ENCODE results near the gene TM4SF18. TPM values are rescaled to one million over a fixed set of nuclear protein-coding genes. Genes with fewer than 3 reads are reported as not detected.
"Not testable (repeated sequence)": the region's sequence is repeated elsewhere in the genome, so short reads cannot be mapped to it uniquely, and the experiment has no call there.

TM4SF18 gene
- total RNA-seq, 3 donors from 2014 or later = not detected

GRCh38 chr3:149356044-149356592 lies 22.7 kb upstream of the TM4SF18 start:
- peaks cover 15% of the 10 kb centered on the region for H3K27me3 Mint-ChIP-seq (ENCODE audit: low read depth)
- no peaks in the 10 kb centered on the region for H3K9me3 Mint-ChIP-seq
- no peaks in the 10 kb centered on the region for H3K36me3 Mint-ChIP-seq (ENCODE audit: insufficient read depth)
- ATAC-seq (no peak), DNase-seq (no peak)
- no peak overlapping the region for H3K4me3 Mint-ChIP-seq
- no peaks in the 10 kb centered on the region for H3K4me1 Mint-ChIP-seq (ENCODE audit: low read depth)

DNA sequence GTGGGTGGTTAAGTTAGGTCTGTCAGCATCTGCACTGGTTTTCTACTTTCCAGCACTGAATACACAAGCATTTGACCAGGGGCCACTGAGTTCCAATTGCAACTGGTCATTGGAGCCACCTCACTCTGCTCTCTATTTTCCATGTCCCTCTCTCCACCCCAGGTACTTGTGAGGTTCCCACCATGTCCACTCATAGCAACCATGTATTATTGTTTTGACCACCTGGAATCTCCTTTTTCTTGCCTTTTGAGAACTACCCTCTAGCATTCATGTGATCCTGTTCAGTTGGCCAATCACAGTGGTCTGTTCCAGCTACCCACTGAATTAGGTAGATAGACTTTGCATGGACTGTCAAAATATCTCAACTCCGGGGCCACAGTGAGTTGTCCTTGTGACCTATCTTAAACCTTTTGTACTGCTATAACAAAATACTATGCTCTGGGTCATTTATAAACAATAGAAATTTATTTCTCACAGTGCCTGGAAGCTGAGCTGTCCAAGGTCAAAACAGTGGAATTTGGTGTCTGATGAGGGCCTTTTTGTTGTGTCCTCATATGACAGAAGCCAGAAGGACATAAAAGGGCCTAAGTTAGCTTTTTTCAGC lies 20.2 kb upstream of the TM4SF18 start:
- Mint-ChIP-seq H3K36me3 (ENCODE audit: insufficient read depth) (no peaks in the 10 kb centered on the region), H3K9me3 (no peaks in the 10 kb centered on the region), H3K27me3 (ENCODE audit: low read depth) (peaks cover 19% of the 10 kb centered on the region), H3K4me1 (ENCODE audit: low read depth) (no peaks in the 10 kb centered on the region), H3K4me3 (no peak overlapping the region)
- no peak for DNase-seq
- no peak for ATAC-seq

DNA sequence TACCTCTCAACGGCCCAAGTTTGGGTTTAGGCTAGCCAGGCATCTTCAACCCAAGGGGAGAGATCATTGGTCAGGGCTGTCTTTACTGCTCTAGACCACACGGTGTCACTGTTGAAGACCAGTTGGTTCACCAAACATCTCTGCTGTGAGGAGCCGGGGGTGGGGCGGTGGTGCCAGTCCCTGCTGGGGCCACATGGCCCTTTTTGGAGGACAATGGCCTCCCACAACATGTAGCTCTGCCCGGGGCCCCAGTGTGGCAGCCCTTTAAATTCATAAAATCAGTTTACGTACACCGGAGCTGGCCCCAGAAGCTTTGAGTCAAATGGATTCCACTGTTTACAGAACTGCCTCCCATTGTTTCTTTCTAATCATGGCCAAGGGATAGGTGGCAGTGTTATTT lies 19.1 kb upstream of the TM4SF18 start:
- ATAC-seq (peak in 1 of 2 donors; percentile 62), DNase-seq (no peak)
- Mint-ChIP-seq H3K27me3 (ENCODE audit: low read depth) (peaks cover 25% of the 10 kb centered on the region), H3K9me3 (no peaks in the 10 kb centered on the region), H3K4me3 (no peak overlapping the region), H3K4me1 (ENCODE audit: low read depth) (no peaks in the 10 kb centered on the region), H3K36me3 (ENCODE audit: insufficient read depth) (no peaks in the 10 kb centered on the region)

DNA sequence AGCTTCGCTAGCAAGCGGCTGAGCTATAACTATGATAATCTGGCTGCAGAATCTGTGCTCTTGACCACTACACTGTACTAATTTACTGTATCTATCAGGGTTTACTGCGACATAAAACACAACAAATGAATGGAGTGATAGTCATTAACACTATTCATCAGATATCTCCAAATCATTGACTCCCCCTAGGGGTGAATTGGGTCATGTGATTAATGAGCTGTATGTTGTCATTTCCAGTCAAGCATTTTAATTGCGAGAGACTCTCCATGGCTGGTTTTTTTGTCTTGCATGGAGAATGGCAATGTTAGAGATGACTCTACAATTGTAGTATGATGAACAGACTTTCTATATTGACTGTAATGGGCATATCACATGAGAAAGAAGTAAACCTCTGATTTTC lies 10.5 kb upstream of the TM4SF18 start:
- Mint-ChIP-seq H3K36me3 (ENCODE audit: insufficient read depth) (no peaks in the 10 kb centered on the region), H3K27me3 (ENCODE audit: low read depth) (peaks cover 18% of the 10 kb centered on the region), H3K9me3 (no peaks in the 10 kb centered on the region), H3K4me1 (ENCODE audit: low read depth) (no peaks in the 10 kb centered on the region), H3K4me3 (no peak overlapping the region)
- ATAC-seq (no peak), DNase-seq (no peak)

DNA sequence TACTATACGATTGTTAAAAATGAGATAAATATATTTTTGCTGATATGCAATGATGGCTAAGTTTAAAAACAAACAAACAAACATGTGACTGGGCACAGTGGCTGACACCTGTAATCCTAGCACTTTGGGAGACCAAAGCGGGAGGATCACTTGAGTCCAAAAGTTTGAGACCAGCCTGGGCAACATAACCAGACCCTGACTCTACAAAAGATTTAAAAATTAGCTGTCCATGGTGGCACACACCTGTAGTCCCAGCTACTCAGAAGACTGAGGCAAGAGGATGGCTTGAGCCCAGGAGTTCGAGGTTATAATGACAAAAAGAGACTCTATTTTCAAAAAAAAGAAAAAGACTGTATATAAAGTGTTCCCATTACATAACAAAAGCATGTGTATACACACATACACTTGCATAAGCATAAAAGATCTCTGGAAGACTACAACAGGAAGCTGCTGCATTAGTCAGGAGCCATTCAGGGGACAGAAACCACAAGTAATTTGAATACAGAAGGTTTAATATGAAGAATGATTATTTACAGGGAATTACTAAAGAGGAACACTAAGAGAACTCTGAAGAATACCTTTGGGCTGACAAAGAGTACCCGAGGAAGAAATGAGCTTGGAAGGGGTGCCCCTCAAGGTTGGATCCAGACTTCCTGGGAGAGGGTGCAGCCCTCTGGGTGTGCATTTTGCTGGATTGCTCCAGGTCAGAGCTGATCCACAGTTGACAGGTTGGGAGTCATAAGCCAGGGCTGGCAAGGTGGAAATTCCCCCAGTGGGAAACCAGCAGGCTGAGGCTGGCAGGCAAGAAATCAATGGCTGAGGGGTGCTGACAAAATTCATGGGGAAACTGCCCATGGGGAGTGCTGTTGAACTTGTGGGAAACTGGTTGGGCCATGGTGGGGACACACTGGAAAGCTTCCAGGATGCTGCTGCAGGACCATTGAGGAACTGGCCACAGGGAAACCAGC lies 9.3 kb upstream of the TM4SF18 start:
- Mint-ChIP-seq H3K4me1 (ENCODE audit: low read depth) (no peaks in the 10 kb centered on the region), H3K4me3 (no peak overlapping the region), H3K27me3 (ENCODE audit: low read depth) (peaks cover 13% of the 10 kb centered on the region), H3K36me3 (ENCODE audit: insufficient read depth) (no peaks in the 10 kb centered on the region), H3K9me3 (no peaks in the 10 kb centered on the region)
- ATAC-seq (no peak), DNase-seq (no peak)

DNA sequence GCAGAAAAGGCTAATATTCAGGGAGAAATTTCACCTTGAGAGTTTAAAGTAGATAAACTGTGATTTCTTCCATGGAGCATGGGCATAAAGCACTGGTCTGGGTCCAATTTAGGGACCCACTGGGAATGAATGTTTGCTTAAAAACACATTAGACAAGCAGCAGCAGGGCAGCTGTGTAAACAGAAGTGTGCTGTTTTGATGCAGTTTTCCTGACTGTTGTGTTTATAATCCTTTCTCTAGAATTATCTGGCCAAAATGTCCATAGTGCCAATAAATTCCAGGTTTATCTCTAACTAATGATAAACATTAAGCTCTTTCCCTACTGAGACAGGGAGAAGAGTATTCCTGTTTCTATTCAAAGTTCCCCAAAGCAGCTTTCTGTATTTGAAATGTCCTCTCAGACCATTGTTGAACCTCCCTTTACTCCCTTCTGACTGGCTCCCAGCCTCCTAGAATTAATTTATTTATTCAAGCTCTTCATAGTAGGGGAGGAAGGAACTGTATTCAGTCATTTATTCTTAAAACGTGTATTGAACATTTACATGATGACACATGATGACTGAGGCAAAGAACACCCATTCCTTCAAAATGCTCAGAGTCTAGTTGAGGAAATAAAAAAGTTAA lies 7.0 kb upstream of the TM4SF18 start:
- DNase-seq = no peak
- ATAC-seq = no peak

GRCh38 chr3:149339931-149340309 lies 6.5 kb upstream of the TM4SF18 start:
- Mint-ChIP-seq H3K36me3 (ENCODE audit: insufficient read depth) (no peaks in the 10 kb centered on the region), H3K27me3 (ENCODE audit: low read depth) (peaks cover 8% of the 10 kb centered on the region), H3K4me1 (ENCODE audit: low read depth) (no peaks in the 10 kb centered on the region), H3K9me3 (no peaks in the 10 kb centered on the region), H3K4me3 (no peak overlapping the region)
- no peak for ATAC-seq
- no peak for DNase-seq

More for the DNA sequence above, 7.0 kb upstream of the TM4SF18 start:
- no peak overlapping the region for H3K4me3 Mint-ChIP-seq
- H3K27me3 Mint-ChIP-seq (ENCODE audit: low read depth) = peaks cover 8% of the 10 kb centered on the region
- H3K4me1 Mint-ChIP-seq (ENCODE audit: low read depth) = no peaks in the 10 kb centered on the region
- no peaks in the 10 kb centered on the region for H3K9me3 Mint-ChIP-seq
- no peaks in the 10 kb centered on the region for H3K36me3 Mint-ChIP-seq (ENCODE audit: insufficient read depth)

DNA sequence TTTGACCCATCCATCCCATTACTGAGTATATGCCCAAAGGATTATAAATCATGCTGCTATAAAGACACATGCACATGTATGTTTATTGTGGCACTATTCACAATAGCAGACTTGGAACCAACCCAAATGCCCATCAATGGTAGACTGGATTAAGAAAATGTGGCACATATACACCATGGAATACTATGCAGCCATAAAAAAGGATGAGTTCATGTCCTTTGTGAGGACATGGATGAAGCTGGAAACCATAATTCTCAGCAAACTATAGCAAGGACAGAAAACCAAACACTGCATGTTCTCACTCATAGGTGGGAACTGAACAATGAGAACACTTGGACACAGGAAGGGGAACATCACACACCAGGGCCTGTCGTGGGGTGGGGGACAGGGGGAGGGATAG lies 4.0 kb upstream of the TM4SF18 start:
- not testable (repeated sequence) for ATAC-seq; DNase-seq; H3K4me3 Mint-ChIP-seq; H3K36me3 Mint-ChIP-seq (ENCODE audit: insufficient read depth); H3K27me3 Mint-ChIP-seq (ENCODE audit: low read depth); H3K9me3 Mint-ChIP-seq; H3K4me1 Mint-ChIP-seq (ENCODE audit: low read depth)

DNA sequence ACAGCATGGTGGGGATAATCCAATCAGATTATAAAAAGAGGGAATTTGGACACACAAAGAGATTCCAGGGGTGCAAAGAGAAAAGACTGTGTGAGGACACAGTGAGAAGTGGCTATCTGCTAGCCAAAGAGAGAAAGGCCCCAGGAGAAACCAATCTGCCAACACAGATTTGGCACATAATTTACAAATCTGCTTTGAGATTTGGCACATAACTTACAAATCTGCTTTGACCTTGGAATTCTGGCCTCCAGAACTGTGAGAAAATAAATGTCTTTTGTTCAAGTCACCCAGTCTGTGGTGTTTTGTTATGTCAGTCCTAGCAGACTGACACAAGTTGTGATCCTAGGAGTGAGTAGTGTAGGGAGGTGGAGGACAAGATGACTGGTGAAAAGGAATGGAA lies 3.5 kb upstream of the TM4SF18 start:
- Mint-ChIP-seq H3K36me3 (ENCODE audit: insufficient read depth) (no peaks in the 10 kb centered on the region), H3K27me3 (ENCODE audit: low read depth) (peaks cover 8% of the 10 kb centered on the region), H3K4me1 (ENCODE audit: low read depth) (no peaks in the 10 kb centered on the region), H3K9me3 (no peaks in the 10 kb centered on the region), H3K4me3 (no peak overlapping the region)
- DNase-seq (no peak), ATAC-seq (no peak)

DNA sequence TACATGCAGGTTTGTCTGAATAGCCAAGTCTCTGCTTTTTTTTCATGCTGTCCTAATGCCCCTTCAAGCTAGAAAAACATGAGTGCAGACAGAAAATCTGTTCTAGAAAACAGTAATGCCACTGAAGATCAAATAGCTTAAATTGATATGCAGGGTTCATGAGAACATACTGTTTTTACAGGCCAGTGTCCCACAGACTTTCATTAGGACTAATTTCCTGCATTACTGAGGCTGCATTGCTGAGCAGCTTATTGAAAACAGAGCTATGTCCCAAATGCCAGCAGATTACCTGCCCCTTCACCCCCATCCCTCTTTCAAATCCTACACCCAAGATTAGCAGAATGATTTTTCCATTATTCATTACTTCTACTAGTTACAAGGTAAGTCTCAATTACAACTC lies 665 bp downstream of the TM4SF18 start:
- Mint-ChIP-seq H3K9me3 (no peaks in the 10 kb centered on the region), H3K4me3 (no peak overlapping the region), H3K36me3 (ENCODE audit: insufficient read depth) (no peaks in the 10 kb centered on the region), H3K27me3 (ENCODE audit: low read depth) (no peaks in the 10 kb centered on the region), H3K4me1 (ENCODE audit: low read depth) (no peaks in the 10 kb centered on the region)
- ATAC-seq (no peak), DNase-seq (no peak)

DNA sequence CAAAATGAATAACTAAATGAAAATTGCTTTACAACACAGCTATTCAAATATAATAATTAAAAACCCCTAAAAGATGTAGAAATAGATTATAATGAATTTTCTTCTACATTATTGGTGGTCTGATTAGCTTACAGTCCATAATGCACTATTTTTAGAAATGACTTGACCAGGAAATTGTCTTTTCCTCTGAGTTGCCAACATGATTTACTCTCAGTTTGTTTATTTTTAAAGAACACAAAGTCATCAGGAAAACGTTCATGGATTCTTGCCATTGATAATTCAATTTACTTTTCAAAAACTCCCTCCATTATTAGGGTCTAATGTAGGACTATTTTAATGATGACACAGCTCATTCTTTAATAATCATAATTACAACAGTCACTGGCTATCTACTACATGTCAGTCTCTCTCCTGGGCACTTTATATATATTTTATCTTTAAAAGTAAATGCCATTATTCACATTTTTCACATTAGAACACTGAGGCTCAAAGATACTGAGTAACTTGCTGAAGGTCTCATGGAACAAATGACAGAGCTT lies 1.1 kb downstream of the TM4SF18 start:
- DNase-seq (no peak), ATAC-seq (no peak)
- no peaks in the 10 kb centered on the region for H3K9me3 Mint-ChIP-seq
- no peaks in the 10 kb centered on the region for H3K27me3 Mint-ChIP-seq (ENCODE audit: low read depth)
- H3K4me3 Mint-ChIP-seq = no peak overlapping the region
- no peaks in the 10 kb centered on the region for H3K36me3 Mint-ChIP-seq (ENCODE audit: insufficient read depth)
- no peaks in the 10 kb centered on the region for H3K4me1 Mint-ChIP-seq (ENCODE audit: low read depth)

DNA sequence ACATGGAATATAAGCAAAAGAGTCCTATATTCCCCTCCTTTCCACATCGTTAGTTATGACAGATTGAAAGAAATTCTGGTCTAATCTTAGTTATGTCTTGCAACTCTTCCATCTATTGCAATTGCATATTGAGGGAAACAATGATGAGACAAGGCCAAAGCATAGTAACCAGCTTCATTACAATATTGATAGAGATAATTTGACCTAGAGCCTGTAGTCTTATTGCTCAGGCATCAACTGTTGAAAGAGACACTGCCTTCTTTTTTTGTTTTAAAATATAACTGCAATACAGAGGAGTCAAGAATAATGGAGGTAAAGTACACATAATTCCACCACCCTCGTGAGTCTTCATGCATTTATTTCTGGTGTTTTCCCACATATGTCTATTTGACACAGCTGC lies 2.0 kb downstream of the TM4SF18 start:
- H3K36me3 Mint-ChIP-seq (ENCODE audit: insufficient read depth) = no peaks in the 10 kb centered on the region
- no peak for DNase-seq
- no peaks in the 10 kb centered on the region for H3K9me3 Mint-ChIP-seq
- no peaks in the 10 kb centered on the region for H3K4me1 Mint-ChIP-seq (ENCODE audit: low read depth)
- H3K4me3 Mint-ChIP-seq = no peak overlapping the region
- no peak for ATAC-seq
- H3K27me3 Mint-ChIP-seq (ENCODE audit: low read depth) = peaks cover 2% of the 10 kb centered on the region

GRCh38 chr3:149330609-149331331 lies 2.7 kb downstream of the TM4SF18 start:
- no peak overlapping the region for H3K4me3 Mint-ChIP-seq
- ATAC-seq (no peak), DNase-seq (no peak)
- no peaks in the 10 kb centered on the region for H3K36me3 Mint-ChIP-seq (ENCODE audit: insufficient read depth)
- peaks cover 2% of the 10 kb centered on the region for H3K27me3 Mint-ChIP-seq (ENCODE audit: low read depth)
- H3K9me3 Mint-ChIP-seq = no peaks in the 10 kb centered on the region
- H3K4me1 Mint-ChIP-seq (ENCODE audit: low read depth) = no peaks in the 10 kb centered on the region

GRCh38 chr3:149327156-149327555 lies 6.3 kb downstream of the TM4SF18 start:
- no peak for ATAC-seq
- no peaks in the 10 kb centered on the region for H3K4me1 Mint-ChIP-seq (ENCODE audit: low read depth)
- peaks cover 6% of the 10 kb centered on the region for H3K27me3 Mint-ChIP-seq (ENCODE audit: low read depth)
- H3K36me3 Mint-ChIP-seq (ENCODE audit: insufficient read depth) = no peaks in the 10 kb centered on the region
- H3K9me3 Mint-ChIP-seq = no peaks in the 10 kb centered on the region
- DNase-seq = no peak
- no peak overlapping the region for H3K4me3 Mint-ChIP-seq
